ENCODE measurements around the gene CPSF6.

DNA sequence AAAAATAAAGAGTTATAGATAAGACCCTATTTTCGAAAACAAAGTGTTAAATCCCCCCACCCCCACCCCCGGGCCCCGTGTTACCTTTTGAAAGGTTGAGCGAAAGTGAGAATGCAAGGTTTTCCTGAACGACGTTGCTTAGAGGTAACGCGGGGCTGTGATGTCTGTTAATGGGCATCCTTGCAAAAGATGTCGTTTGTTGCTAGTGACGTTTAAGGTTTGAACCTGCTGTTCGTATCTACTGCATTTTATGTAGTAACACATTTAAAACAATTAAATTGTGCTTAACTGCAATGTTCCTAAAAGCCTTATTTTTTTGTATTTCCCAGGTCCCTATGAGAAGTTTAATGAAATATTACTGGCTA lies 1.2 kb downstream of the CPSF6 start:
- no peak for TF ChIP-seq GATA2 (IDR thresholded peaks at IDR 0.05; ENCODE audit: low read depth, low read length)
- no peak for TF ChIP-seq GATA3 (IDR thresholded peaks at IDR 0.05; ENCODE audit: low read depth, low read length)

Measured in SH-SY5Y (cell line).